ENCODE results near the gene CXCR2. TPM values are rescaled to one million over a fixed set of nuclear protein-coding genes. Genes with fewer than 3 reads are reported as not detected.
"Not testable (repeated sequence)": the region's sequence is repeated elsewhere in the genome, so short reads cannot be mapped to it uniquely, and the experiment has no call there.

Gene CXCR2
- total RNA-seq, 2 experiments from 2014 or later: not detected

DNA sequence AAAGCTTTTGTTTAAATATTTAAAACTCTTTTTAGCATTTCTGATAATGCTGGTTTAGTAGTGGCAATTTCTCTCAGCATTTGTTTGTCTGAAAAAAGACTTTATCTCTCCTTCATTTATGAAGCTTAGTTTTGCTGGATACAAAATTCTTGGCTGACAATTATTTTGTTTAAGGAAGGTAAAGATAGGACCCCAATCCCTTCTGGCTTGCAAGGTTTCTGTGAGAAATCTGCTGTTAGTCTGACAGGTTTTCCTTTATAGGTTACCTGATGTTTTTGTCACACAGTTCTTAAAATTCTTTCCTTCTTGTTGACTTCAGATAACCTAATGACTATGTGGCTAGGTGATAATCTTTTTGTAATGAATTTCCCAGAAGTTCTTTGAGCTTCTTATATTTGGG lies 3.5 kb upstream of the CXCR2 start:
- CTCF ChIA-PET (ENCODE audit: unreplicated experiment); H4K20me1 ChIP-seq (ENCODE audit: insufficient read depth, low read length); BruUV-seq (replicated peaks); H3K79me2 ChIP-seq (ENCODE audit: insufficient read depth, low read depth, low read length); H3K36me3 ChIP-seq (ENCODE audit: insufficient read depth, low read length); H3K4me1 ChIP-seq (ENCODE audit: insufficient read depth, low read length, poor library complexity, severe bottlenecking); H3K9me3 ChIP-seq (ENCODE audit: low read length); H3K4me2 ChIP-seq (ENCODE audit: low read length); H2AFZ ChIP-seq (ENCODE audit: low read length); intact Hi-C loops (cut with micrococcal nuclease; ENCODE audit: unreplicated experiment); H3K27ac ChIP-seq (ENCODE audit: low read depth, low read length, poor library complexity, severe bottlenecking); DNase-seq (ENCODE audit: low spot score); H3K9me2 ChIP-seq (ENCODE audit: insufficient read depth, low read length); H3K4me3 ChIP-seq (ENCODE audit: low read depth, low read length, poor library complexity, severe bottlenecking): not testable (repeated sequence)
- POLR2A ChIA-PET: interaction anchor here (0.7 to 1.0 kb wide), 2 partner anchors 18 to 1430 kb away, joined by 3 to 4 read pairs; no protein-coding TSS in a partner anchor

GRCh38 chr2:218123986-218124385 lies 1.8 kb upstream of the CXCR2 start:
- Histone ChIP-seq H3K36me3 (ENCODE audit: insufficient read depth, low read length) (no peaks in the 10 kb centered on the region), H3K4me3 (ENCODE audit: low read depth, low read length, poor library complexity, severe bottlenecking) (no peak overlapping the region), H3K9me3 (ENCODE audit: low read length) (peaks cover 5% of the 10 kb centered on the region; the same call in 1 of the 2 replicates), H3K79me2 (ENCODE audit: insufficient read depth, low read depth, low read length) (no peaks in the 10 kb centered on the region), H4K20me1 (ENCODE audit: insufficient read depth, low read length) (no peaks in the 10 kb centered on the region), H2AFZ (ENCODE audit: low read length) (no peak overlapping the region), H3K9me2 (ENCODE audit: insufficient read depth, low read length) (no peaks in the 10 kb centered on the region), H3K27ac (ENCODE audit: low read depth, low read length, poor library complexity, severe bottlenecking) (no peak overlapping the region), H3K4me2 (ENCODE audit: low read length) (no peak overlapping the region), H3K4me1 (ENCODE audit: insufficient read depth, low read length, poor library complexity, severe bottlenecking) (no peaks in the 10 kb centered on the region)
- TF ChIP-seq EZH2phosphoT487 (IDR thresholded peaks at IDR 0.05; ENCODE audit: borderline replicate concordance, low read depth, low read length): no peak
- TF ChIP-seq, protein P1, sequence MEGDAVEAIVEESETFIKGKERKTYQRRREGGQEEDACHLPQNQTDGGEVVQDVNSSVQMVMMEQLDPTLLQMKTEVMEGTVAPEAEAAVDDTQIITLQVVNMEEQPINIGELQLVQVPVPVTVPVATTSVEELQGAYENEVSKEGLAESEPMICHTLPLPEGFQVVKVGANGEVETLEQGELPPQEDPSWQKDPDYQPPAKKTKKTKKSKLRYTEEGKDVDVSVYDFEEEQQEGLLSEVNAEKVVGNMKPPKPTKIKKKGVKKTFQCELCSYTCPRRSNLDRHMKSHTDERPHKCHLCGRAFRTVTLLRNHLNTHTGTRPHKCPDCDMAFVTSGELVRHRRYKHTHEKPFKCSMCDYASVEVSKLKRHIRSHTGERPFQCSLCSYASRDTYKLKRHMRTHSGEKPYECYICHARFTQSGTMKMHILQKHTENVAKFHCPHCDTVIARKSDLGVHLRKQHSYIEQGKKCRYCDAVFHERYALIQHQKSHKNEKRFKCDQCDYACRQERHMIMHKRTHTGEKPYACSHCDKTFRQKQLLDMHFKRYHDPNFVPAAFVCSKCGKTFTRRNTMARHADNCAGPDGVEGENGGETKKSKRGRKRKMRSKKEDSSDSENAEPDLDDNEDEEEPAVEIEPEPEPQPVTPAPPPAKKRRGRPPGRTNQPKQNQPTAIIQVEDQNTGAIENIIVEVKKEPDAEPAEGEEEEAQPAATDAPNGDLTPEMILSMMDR (conservative IDR thresholded peaks at IDR 0.05; ENCODE audit: low read length): no peak
- BruUV-seq (replicated peaks): no TSS peak
- intact Hi-C loops (cut with micrococcal nuclease; ENCODE audit: unreplicated experiment): no loop called here
- ChIA-PET CTCF (ENCODE audit: unreplicated experiment) (no interaction called here), POLR2A (interaction anchor here (0.6 kb wide), 1 partner anchor 10 kb away, joined by 3 read pairs; no protein-coding TSS in a partner anchor)
- no peak for DNase-seq (ENCODE audit: low spot score)

- DNase-seq (ENCODE audit: low spot score): no peak
- peaks cover 5% of the 10 kb centered on the region; the same call in 1 of the 2 replicates for H3K9me3 ChIP-seq (ENCODE audit: low read length)
These were observed 733 bp upstream of the CXCR2 start for GRCh38 chr2:218125095-218125494.

More at GRCh38 chr2:218125095-218125494, 733 bp upstream of the CXCR2 start:
- intact Hi-C loops (cut with micrococcal nuclease; ENCODE audit: unreplicated experiment): no loop called here
- BruUV-seq (replicated peaks): no TSS peak
- CTCF ChIA-PET (ENCODE audit: unreplicated experiment): no interaction called here
- H3K9me2 ChIP-seq (ENCODE audit: insufficient read depth, low read length): no peaks in the 10 kb centered on the region
- POLR2A ChIA-PET: no interaction called here
- no peak overlapping the region for H2AFZ ChIP-seq (ENCODE audit: low read length)
- TF ChIP-seq, protein P1 (conservative IDR thresholded peaks at IDR 0.05; ENCODE audit: low read length): no peak
- no peak for TF ChIP-seq EZH2phosphoT487 (IDR thresholded peaks at IDR 0.05; ENCODE audit: borderline replicate concordance, low read depth, low read length)
- H3K4me1 ChIP-seq (ENCODE audit: insufficient read depth, low read length, poor library complexity, severe bottlenecking): no peaks in the 10 kb centered on the region
- no peaks in the 10 kb centered on the region for H3K36me3 ChIP-seq (ENCODE audit: insufficient read depth, low read length)
- no peaks in the 10 kb centered on the region for H4K20me1 ChIP-seq (ENCODE audit: insufficient read depth, low read length)
- H3K79me2 ChIP-seq (ENCODE audit: insufficient read depth, low read depth, low read length): no peaks in the 10 kb centered on the region
- no peak overlapping the region for H3K4me2 ChIP-seq (ENCODE audit: low read length)
- no peak overlapping the region for H3K4me3 ChIP-seq (ENCODE audit: low read depth, low read length, poor library complexity, severe bottlenecking)
- H3K27ac ChIP-seq (ENCODE audit: low read depth, low read length, poor library complexity, severe bottlenecking): no peak overlapping the region

Measured in OCI-LY7 (cell line).